ENCODE measurements around the gene THAP9. TPM values are rescaled to one million over a fixed set of nuclear protein-coding genes. Genes with fewer than 3 reads are reported as not detected.

Gene THAP9
- polyA plus RNA-seq, 1 of the 3 experiments (the other 2 are of a cell fraction), result 1.5 TPM

DNA sequence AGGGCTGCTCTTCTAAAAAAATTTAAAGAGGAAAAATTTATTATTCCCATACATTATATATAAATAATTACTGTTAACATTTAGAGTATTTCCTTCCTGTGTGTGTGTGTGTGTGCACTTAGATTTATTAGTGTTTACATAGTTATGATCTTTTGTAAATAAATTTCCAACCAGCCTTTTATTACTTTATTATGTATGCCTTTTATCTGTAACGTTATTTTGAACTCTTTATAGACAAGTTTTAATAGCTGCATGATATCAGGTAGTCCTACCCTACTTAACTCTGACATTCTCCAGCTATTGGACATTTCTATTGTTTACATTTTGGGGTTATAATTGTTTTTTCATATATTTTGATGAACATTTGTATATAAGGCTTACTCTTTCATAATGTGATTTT is 8.8 kb downstream of the THAP9 start:
- CTCF ChIA-PET, result interaction anchor here (1.1 kb wide), 1 partner anchor 10 kb away, joined by 4 read pairs; no protein-coding TSS in a partner anchor
- Histone ChIP-seq H3F3A (replicated peaks; ENCODE audit: insufficient read depth) (peaks cover 13% of the 10 kb centered on the region), H3K27ac (ENCODE audit: low read depth in 2 of 2, low read length in 1 of 2) (no peak overlapping the region), H3K4me3 (ENCODE audit: low read depth in 2 of 2, low read length in 1 of 2) (no peak overlapping the region), H4K20me1 (ENCODE audit: insufficient read depth) (no peaks in the 10 kb centered on the region), H3K9me2 (no peaks in the 10 kb centered on the region), H3K79me2 (ENCODE audit: insufficient read depth) (peaks cover 4% of the 10 kb centered on the region; the same call in 1 of the 2 replicates), H3K4me1 (ENCODE audit: control insufficient read depth in 1 of 2, insufficient read depth in 2 of 2, low read depth in 1 of 2, low read length in 1 of 2) (no peaks in the 10 kb centered on the region), H3K9ac (no peak overlapping the region), H3K27me3 (ENCODE audit: insufficient read depth) (no peaks in the 10 kb centered on the region), H2AFZ (ENCODE audit: low read depth) (no peak overlapping the region), H3K36me3 (replicated peaks in 1 of 2; ENCODE audit: control insufficient read depth in 1 of 2, insufficient read depth in 2 of 2, low read length in 1 of 2) (peaks cover 20 to 24% of the 10 kb centered on the region in 2 experiments), H3K9me3 (no peaks in the 10 kb centered on the region), H3K4me2 (no peak overlapping the region)
- no peak for DNase-seq
- 63% methylated on average over 1 of the region's 1 CpG for WGBS (ENCODE audit: low lambda C conversion rate)
- POLR2A ChIA-PET, result no interaction called here
- TF ChIP-seq, protein P1, sequence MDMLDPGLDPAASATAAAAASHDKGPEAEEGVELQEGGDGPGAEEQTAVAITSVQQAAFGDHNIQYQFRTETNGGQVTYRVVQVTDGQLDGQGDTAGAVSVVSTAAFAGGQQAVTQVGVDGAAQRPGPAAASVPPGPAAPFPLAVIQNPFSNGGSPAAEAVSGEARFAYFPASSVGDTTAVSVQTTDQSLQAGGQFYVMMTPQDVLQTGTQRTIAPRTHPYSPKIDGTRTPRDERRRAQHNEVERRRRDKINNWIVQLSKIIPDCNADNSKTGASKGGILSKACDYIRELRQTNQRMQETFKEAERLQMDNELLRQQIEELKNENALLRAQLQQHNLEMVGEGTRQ (IDR thresholded peaks at IDR 0.05; ENCODE audit: borderline replicate concordance, low read depth, low read length), result no peak
- TF ChIP-seq EP300 (IDR thresholded peaks at IDR 0.05; ENCODE audit: borderline replicate concordance in 1 of 2, low read depth in 1 of 2, low read length in 1 of 2) (no peak), RCOR1 (IDR thresholded peaks at IDR 0.05; ENCODE audit: low read length) (no peak), GATA2 (CRISPR knock-in tag; IDR thresholded peaks at IDR 0.05) (no peak), GABPA (IDR thresholded peaks at IDR 0.05; ENCODE audit: low read depth) (no peak), CHD2 (IDR thresholded peaks at IDR 0.05; ENCODE audit: low read length, partially characterized antibody) (no peak), NFIC (IDR thresholded peaks at IDR 0.05; ENCODE audit: borderline replicate concordance) (no peak), POLR2AphosphoS5 (IDR thresholded peaks at IDR 0.05; ENCODE audit: low read depth, low read length) (no peak), JUND (IDR thresholded peaks at IDR 0.05) (no peak), FOXM1 (IDR thresholded peaks at IDR 0.05; ENCODE audit: low read depth) (no peak), MEF2A (IDR thresholded peaks at IDR 0.05; ENCODE audit: borderline replicate concordance, low read depth) (no peak), SMC3 (IDR thresholded peaks at IDR 0.05; ENCODE audit: low read depth, low read length) (no peak)
- TF ChIP-seq, protein P2, sequence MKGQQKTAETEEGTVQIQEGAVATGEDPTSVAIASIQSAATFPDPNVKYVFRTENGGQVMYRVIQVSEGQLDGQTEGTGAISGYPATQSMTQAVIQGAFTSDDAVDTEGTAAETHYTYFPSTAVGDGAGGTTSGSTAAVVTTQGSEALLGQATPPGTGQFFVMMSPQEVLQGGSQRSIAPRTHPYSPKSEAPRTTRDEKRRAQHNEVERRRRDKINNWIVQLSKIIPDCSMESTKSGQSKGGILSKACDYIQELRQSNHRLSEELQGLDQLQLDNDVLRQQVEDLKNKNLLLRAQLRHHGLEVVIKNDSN (IDR thresholded peaks at IDR 0.05; ENCODE audit: borderline replicate concordance, low read depth), result no peak
- TF ChIP-seq, protein P3, sequence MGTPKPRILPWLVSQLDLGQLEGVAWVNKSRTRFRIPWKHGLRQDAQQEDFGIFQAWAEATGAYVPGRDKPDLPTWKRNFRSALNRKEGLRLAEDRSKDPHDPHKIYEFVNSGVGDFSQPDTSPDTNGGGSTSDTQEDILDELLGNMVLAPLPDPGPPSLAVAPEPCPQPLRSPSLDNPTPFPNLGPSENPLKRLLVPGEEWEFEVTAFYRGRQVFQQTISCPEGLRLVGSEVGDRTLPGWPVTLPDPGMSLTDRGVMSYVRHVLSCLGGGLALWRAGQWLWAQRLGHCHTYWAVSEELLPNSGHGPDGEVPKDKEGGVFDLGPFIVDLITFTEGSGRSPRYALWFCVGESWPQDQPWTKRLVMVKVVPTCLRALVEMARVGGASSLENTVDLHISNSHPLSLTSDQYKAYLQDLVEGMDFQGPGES (IDR thresholded peaks at IDR 0.05; ENCODE audit: low read depth, low read length), result no peak
- TF ChIP-seq, protein P4, sequence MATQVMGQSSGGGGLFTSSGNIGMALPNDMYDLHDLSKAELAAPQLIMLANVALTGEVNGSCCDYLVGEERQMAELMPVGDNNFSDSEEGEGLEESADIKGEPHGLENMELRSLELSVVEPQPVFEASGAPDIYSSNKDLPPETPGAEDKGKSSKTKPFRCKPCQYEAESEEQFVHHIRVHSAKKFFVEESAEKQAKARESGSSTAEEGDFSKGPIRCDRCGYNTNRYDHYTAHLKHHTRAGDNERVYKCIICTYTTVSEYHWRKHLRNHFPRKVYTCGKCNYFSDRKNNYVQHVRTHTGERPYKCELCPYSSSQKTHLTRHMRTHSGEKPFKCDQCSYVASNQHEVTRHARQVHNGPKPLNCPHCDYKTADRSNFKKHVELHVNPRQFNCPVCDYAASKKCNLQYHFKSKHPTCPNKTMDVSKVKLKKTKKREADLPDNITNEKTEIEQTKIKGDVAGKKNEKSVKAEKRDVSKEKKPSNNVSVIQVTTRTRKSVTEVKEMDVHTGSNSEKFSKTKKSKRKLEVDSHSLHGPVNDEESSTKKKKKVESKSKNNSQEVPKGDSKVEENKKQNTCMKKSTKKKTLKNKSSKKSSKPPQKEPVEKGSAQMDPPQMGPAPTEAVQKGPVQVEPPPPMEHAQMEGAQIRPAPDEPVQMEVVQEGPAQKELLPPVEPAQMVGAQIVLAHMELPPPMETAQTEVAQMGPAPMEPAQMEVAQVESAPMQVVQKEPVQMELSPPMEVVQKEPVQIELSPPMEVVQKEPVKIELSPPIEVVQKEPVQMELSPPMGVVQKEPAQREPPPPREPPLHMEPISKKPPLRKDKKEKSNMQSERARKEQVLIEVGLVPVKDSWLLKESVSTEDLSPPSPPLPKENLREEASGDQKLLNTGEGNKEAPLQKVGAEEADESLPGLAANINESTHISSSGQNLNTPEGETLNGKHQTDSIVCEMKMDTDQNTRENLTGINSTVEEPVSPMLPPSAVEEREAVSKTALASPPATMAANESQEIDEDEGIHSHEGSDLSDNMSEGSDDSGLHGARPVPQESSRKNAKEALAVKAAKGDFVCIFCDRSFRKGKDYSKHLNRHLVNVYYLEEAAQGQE (IDR thresholded peaks at IDR 0.05; ENCODE audit: low read depth, low read length), result no peak
- TF ChIP-seq, protein P5, sequence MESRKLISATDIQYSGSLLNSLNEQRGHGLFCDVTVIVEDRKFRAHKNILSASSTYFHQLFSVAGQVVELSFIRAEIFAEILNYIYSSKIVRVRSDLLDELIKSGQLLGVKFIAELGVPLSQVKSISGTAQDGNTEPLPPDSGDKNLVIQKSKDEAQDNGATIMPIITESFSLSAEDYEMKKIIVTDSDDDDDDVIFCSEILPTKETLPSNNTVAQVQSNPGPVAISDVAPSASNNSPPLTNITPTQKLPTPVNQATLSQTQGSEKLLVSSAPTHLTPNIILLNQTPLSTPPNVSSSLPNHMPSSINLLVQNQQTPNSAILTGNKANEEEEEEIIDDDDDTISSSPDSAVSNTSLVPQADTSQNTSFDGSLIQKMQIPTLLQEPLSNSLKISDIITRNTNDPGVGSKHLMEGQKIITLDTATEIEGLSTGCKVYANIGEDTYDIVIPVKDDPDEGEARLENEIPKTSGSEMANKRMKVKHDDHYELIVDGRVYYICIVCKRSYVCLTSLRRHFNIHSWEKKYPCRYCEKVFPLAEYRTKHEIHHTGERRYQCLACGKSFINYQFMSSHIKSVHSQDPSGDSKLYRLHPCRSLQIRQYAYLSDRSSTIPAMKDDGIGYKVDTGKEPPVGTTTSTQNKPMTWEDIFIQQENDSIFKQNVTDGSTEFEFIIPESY (IDR thresholded peaks at IDR 0.05; ENCODE audit: borderline replicate concordance, low read depth), result no peak
- TF ChIP-seq, protein P6, sequence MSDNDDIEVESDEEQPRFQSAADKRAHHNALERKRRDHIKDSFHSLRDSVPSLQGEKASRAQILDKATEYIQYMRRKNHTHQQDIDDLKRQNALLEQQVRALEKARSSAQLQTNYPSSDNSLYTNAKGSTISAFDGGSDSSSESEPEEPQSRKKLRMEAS (IDR thresholded peaks at IDR 0.05; ENCODE audit: low read depth), result no peak

Data from SK-N-SH (cell line).